ENCODE data around the gene TMEM145.
A peak's percentile ranks its signal among the peaks of the same experiment; 100 is the strongest.
"Not testable (repeated sequence)": the region's sequence is repeated elsewhere in the genome, so short reads cannot be mapped to it uniquely, and the experiment has no call there.

TMEM145 gene

DNA sequence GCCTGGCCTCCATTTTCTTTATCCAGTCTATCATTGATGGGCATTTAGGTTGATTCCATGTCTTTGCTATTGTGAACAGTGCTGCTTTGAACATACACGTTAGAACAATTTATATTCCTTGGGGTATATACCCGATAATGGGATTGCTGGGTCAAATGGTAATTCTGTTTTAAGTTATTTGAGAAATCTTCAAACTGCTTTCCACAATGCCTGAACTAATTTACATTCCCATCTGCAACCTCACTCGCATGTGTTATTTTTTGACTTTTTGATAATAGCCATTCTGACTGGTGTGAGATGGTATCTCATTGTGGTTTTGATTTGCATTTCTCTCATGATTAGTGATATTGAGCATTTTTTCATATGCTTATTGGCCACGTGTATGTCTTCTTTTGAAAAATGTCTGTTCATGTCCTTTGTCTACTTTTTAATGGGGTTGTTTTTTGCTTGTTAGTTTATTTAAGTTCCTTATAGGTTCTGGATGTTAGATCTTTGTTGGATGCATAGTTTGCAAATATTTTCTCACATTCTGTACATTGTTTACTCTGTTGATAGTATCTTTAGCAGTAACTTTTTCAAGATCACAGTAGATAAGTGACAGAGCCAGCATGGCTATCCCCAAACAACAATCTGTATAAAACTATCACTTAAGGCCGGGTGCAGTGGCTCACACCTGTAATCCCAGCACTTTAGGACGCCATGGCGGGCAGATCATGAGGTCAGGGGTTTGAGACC is 26.2 kb downstream of the TMEM145 start:
- DNase-seq: not testable (repeated sequence)

DNA sequence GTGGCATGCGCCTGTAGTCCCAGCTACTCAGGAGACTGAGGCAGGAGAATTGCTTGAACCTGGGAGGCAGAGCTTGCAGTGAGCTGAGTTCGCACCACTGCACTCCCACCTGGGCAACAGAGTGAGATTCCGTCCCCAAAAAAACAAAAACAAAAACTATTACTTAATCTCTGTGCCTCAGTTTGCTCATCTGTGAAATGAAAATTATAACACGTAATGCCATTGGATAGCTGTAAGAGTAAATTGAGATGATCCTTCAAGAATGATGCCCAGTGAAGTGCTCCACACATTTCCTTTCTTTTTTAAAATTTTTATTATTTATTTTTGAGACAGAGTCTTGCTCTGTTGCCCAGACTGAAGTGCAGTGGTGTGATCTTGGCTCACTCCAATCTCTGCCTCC is 26.8 kb downstream of the TMEM145 start:
- DNase-seq: not testable (repeated sequence)

DNA sequence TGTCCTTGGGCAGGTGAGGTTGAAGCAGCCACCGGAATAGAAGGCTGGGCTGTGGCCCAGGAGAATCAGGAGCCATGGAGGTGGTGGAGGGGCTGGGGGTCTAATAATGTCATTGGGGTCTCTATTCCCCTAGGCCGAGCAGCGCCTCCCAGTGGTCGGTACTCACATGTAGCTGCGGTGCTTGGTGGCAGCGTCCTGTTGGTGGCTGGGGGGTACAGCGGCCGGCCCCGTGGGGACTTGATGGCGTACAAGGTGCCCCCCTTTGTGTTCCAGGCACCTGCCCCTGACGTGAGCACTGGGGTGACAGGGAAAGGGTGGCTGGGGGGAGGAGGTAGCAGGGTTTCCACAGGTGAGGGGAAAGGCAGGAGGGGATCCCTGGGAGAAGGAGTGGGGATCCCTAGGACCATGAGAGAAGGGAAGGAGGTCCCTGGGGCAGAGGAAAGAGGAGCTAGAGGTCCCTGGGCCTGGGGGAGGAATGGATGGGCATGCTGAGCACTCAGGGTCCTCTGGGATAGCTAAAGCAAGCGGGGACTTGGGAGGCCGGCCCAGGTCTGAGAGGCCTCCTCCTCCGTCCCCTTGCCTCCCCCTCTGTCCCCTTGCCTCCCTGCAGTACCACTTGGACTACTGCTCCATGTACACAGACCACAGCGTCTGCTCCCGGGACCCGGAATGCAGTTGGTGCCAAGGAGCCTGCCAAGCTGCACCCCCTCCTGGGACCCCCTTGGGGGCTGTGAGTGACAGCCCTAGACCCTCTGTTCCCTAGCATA is 30.4 kb downstream of the TMEM145 start:
- no peak for DNase-seq

DNA sequence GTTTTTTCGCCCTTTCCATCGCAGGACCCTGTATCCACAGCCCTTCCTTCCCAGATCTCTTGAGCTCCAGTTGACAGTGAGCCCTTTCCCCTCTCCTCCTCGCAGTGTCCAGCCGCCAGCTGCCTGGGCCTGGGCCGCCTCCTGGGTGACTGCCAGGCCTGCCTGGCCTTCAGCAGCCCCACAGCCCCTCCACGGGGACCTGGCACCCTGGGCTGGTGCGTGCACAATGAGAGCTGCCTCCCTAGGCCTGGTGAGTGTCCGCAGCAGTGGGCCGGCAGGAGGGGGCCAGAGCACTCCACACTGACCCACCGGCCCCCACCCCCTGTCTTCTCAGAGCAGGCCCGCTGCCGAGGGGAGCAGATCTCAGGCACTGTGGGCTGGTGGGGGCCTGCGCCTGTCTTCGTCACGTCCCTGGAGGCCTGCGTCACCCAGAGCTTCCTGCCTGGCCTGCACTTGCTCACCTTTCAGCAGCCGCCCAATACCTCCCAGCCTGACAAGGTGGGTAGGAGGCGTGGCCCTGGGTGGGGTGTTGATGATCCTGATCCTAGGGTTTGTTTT is 31.3 kb downstream of the TMEM145 start:
- no peak for DNase-seq

DNA sequence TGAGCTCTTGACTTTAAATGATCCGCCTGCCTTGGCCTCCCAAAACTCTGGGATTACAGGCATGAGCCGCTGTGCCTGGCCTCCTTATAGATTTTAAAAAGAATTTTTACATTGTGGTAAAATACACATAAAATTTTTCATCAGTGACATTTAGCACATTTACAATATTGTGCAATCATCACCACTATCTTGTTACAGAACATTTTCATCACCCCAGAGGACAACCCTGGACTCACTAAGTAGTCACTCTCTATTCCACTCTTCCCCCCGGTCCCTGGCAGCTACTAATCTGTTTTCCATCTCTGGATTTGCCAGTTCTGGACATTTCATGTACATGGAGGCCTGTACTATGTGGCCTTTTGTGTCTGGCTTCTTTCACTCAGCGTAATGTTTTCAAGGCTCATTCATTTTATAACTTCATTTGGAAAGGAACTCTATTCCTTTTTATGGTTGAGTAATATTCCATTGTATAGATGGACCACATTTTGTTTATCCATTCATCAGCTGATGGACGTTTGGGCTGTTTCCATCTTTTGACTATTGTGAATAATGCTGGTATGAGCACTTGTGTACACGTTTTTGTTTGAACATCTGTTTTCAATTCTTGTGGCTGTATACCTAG is 32.2 kb downstream of the TMEM145 start:
- no peak for DNase-seq

DNA sequence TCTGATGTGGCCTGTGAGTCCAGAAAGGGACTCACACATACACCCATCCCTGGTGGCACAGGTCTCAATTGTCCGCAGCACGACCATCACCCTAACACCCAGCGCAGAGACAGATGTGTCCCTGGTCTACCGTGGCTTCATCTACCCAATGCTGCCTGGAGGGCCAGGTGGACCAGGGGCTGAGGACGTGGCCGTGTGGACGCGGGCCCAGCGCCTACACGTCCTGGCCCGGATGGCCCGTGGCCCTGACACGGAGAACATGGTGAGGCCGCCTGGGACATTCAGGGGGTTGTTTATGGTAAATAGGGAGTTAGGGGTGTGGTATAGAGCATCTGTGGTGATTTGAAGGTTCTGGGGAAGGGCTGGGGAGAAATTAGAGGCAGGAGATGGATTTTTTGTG is 35.1 kb downstream of the TMEM145 start:
- DNase-seq: no peak

DNA sequence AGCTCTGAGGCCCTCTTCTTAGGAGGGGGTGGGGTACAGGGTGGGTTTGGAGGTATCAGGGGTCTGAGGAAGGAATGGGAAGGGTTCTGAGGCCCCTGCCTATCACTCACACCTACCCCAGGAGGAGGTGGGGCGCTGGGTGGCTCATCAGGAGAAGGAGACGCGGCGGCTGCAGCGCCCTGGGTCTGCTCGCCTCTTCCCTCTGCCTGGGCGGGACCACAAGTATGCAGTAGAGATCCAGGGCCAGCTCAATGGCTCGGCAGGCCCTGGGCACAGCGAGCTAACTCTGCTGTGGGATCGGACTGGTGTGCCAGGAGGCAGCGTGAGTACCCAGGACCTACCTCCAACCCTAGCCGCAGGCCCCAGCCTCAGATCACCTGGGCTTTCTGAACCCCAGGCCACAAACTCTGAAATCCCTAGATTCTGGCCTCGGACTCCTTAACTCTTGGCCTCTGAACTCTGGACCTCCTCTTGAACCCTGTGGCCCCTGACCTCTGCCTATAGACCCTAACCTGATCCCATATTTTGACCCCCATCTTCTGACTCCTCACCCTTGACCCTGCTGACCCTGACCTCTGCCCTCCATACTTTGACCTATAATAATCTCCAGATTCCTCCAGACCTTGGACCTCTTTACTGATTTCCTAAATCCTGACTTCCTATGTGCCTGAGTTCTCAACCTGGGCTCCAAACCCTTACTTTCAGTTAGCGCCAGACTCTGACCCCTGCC is 36.4 kb downstream of the TMEM145 start:
- no peak for DNase-seq

DNA sequence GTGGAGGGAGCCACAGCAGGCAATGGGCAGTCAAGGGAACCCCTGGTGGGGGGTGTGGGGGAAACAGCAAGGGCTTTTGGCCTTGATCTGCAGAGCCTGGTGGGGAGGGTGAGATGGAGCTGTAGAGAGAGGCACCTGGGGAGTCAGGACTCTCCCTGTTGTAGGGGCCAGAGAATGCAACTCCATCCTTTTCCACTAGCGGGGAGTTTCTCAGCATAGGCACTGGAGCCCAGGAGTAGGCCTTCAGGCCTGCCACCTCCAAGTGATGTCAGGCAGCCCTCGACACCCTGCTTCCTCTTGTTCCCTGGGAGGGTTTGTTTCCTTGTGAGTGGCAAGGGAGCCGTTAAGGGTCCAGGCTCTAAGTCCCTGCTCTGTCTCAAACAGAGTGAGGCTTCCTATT is 37.3 kb downstream of the TMEM145 start:
- no peak for DNase-seq

DNA sequence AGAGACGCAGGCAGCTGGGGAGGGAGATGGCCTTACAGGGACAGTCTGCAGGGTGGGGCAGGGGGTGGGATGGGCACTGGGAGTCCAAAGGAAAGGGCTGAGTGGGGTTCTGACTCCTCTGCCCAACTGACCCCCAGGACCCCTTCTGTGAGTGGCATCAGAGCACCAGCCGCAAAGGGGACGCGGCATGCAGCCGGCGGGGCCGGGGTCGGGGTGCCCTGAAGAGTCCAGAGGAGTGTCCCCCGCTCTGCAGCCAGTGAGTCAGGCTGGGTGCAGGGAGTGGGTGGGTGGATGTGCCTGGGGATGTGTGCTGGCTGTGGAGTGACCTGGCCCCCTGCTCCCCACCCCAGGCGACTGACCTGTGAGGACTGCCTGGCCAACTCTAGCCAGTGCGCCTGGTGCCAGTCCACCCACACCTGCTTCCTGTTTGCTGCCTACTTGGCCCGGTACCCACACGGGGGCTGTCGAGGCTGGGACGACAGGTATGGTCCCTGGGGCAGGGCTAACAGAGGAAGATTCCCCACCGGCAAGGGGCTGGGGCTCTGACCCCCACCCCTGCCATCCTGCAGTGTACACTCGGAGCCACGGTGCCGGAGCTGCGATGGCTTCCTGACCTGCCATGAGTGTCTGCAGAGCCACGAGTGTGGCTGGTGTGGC is 38.1 kb downstream of the TMEM145 start:
- DNase-seq: no peak

DNA sequence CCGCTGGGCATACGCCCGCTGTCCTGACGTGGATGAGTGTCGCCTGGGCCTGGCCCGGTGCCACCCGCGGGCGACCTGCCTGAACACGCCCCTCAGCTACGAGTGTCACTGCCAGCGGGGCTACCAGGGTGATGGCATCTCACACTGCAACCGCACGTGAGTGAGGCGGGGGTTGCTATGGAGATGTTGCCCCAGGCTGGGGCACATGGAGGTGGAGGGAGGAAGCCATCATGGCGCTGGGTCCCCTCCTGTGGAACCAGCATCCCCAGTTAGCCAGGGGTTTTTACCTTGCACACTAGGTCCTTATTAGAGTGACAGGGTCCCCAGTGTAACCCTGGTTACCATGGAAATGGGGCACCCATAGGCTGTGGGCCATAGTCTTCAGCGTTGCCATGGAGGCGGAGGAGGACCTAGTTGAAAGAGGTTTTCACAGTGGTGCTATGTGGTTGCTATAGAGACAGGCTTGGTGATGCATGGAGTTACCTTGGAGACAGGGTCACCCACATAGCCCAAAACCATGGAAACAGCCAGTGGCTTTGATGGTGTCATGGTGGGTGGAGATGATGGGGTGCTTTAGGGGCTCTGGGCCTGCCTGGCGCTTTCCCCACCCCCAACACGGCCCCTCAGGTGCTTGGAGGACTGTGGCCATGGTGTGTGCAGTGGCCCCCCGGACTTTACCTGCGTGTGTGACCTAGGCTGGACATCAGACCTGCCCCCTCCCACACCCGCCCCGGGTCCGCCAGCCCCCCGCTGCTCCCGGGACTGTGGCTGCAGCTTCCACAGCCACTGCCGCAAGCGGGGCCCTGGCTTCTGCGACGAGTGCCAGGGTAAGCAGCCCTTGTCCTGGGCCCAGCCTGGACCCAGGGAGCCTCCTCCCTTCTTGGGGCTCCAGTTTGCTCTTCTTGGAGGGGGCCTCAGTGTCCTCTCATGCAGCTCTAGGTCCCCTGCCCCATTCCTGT is 39.5 kb downstream of the TMEM145 start:
- DNase-seq: peak; percentile 74

DNA sequence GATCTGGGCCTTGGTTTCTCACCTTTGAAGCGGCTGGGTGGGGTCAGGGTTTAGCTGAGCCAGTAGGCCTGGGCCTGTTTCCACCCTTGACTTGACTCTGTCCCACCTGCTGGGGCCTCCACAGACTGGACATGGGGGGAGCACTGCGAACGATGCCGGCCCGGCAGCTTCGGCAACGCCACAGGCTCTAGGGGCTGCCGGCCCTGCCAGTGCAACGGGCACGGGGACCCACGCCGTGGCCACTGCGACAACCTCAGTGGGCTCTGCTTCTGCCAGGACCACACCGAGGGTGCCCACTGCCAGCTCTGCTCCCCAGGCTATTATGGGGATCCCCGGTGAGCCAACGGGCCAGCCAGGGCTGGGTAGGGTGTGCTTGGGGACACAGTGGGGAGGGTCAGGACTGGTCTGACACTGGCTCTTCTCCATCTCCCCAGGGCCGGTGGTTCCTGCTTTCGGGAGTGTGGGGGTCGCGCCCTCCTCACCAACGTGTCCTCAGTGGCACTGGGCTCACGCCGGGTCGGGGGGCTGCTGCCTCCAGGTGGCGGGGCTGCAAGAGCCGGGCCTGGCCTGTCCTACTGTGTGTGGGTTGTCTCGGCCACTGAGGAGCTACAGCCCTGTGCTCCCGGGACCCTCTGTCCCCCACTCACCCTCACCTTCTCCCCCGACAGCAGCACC is 40.4 kb downstream of the TMEM145 start:
- no peak for DNase-seq

DNA sequence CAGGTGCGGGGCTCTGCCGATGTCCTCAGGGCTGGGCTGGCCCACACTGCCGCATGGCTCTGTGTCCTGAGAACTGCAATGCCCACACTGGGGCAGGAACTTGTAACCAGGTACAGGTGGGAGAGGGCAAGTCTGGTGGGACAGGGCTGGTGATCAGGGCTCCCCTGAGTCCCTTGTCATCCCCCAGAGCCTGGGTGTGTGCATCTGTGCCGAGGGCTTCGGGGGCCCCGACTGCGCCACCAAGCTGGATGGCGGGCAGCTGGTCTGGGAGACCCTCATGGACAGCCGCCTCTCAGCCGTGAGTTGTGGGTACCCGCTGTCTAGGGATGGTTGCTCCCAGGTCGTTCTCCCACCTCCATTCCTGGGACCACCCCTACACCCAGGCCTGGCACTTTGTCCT is 42.8 kb downstream of the TMEM145 start:
- DNase-seq: no peak

DNA sequence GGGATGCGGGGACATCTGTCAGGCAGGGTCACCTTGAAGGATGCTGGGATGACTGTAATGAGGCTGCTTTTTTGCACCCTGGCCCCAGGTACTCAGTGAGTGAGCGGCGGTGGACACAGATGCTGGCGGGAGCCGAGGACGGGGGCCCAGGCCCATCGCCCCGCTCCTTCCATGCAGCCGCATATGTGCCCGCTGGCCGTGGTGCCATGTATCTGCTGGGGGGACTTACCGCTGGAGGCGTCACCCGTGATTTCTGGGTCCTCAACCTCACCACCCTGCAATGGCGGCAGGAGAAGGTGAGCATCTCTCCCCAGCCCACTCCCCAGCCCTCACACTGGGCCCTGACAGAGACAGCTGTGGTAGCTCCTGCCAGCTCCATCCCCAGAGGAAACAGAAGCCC is 43.6 kb downstream of the TMEM145 start:
- DNase-seq: no peak

DNA sequence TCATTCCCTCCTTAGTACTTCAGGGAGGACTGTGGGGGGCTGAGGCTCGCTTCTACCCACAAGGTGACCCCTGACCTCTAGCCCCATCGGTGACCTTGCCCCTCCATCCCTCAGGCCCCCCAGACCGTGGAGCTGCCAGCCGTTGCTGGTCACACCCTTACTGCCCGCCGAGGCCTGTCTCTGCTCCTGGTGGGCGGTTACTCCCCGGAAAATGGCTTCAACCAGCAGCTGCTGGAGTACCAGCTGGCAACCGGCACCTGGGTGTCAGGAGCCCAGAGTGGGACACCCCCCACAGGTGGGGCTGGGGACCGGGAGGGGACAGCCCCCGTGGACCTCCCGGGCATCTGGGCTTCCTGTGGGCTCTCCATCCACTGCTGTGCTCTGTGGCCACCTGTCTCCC is 44.2 kb downstream of the TMEM145 start:
- DNase-seq: no peak

DNA sequence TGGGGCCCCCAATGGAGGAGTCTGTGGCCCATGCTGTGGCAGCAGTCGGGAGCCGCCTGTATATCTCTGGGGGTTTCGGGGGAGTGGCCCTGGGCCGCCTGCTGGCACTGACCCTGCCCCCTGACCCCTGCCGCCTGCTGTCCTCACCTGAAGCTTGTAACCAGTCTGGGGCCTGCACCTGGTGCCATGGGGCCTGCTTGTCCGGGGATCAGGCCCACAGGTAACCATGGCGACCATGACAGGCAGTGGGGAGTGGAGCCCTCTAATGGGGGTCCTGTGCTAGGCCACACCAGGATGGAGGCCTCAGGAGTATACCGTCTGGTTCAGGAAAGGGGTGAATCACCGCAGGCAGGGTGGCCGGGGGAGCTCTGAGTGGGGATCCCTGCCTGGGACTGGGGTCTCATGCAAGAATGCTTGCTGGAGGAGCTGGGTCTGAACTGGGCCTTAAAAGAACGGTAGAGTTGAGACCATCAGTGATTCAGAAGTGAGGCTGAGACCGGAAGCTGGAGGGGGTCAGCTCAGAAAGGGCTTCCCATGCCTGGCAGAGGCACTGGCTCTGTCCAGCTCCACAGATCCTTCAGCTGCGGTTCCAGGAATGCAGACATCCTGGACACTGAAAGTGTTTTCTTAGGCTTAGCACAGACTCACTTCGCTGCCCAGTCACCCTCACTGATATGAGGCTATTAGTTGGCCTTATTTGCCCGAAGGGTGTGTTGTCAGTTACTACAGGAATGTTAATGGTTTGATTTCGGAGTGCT is 47.9 kb downstream of the TMEM145 start:
- DNase-seq: no peak

DNA sequence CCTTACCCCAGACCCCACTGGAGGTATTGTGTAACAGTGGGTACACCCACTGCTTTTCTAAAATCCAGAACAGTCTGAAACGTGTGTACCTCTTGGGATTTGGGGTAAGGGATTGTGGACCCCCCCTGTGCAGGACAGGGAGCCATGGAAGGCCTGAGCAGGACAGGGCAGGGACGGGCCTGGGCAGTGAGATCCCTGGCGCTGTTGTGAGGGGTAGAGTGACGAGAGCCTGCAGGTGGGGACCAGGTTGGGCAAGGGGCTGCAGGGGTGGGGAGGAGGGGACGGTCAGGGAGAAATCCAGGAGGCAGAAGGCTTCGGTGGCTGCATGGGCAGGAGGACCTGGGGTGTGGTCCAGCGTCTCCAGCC is 48.4 kb downstream of the TMEM145 start:
- no peak for DNase-seq

DNA sequence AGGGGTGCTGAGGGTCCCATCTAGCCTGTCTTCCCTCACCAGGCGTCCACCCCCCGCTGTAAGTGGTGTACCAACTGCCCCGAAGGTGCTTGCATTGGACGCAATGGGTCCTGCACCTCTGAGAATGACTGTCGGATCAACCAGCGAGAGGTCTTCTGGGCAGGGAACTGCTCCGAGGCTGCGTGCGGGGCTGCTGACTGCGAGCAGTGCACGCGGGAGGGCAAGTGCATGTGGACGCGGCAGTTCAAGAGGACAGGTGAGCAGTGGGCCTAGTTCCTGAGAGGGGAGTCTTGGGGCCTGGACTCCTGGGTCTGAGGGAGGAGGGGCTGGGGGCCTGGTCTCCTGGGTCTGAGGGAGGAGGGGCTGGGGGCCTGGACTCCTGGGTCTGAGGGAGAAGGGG is 49.2 kb downstream of the TMEM145 start:
- no peak for DNase-seq

DNA sequence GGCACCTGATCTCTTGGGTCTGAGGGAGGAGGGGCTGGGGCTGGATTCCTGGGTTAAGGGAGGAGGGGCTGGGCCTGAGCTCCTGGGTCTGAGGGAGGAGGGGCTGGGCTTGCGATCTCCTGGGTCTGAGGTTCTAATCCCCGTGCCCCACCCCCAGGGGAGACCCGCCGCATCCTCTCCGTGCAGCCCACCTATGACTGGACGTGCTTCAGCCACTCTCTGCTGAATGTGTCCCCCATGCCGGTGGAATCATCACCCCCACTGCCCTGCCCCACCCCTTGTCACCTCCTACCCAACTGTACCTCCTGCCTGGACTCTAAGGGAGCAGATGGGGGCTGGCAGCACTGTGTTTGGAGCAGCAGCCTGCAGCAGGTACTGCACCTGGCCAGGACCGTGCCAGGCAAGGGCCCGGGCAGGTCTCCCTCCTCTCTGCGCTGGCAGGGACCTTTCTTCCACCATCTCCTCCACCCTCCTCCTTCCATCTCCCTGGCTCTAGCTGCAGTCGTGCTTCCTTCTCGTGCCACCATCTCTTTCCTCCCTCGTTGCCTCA is 49.9 kb downstream of the TMEM145 start:
- no peak for DNase-seq

DNA sequence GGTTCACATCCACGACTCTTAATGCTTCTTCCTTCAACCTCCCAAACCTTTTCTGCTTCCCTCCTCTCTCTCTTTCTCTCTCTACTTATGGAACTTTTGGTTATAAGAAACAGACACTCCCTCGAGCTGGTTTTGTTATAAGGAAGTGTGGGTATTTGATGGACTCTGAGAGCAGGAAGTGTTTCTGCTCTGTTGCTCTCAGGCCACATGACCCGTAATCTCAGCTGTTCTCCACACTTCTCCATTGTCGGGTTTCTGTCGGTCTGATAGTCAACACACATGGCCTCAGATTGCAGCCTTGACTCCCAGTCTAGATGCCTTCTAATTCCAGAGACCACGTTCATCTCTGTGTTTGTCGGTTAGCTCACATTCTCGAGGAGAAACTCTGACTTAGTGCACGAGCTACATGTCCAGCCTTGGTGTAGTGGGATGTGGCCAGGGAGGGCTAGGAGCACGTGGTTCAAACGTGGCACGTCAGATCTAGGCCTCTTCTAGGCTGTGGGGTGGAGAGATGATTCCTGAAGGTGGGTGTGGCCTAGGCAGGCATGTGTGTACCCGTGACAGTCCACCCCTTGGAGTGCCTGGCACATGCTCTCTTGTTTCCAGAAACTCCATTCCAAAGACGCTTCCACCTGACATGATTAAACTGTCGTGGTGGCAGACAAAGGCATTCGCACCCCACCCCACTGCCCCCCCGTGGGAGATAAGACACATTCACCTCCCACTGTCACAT is 50.7 kb downstream of the TMEM145 start:
- DNase-seq: no peak

Data from DMS153 (cell line).